Measurements from ENCODE around the gene ODAD3. TPM values are rescaled to one million over a fixed set of nuclear protein-coding genes. Genes with fewer than 3 reads are reported as not detected.
"Not testable (repeated sequence)": the region's sequence is repeated elsewhere in the genome, so short reads cannot be mapped to it uniquely, and the experiment has no call there.

The ODAD3 gene
- total and polyA plus RNA-seq, 4 donors: 0.49 to 2.6 (median 1.6) TPM

DNA sequence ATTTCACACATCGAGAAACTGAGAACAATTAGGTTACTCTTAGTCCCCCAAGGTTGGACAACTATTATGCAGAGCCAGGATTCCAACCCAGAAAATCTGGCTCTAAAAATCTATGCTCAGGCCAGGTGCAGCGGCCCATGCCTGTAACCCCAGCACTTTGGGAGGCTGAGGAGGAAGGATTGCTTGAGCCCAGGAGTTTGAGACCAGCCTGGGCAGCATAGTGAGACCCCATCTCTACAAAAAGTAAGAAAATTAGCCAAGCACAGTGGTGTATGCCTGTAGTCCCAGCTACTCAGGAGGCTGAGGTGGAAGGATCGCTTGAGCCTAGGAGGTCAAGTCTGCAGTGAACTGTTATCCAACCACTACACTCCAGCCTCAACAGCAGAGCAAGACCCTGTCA is 1.4 kb downstream of the ODAD3 start:
- ATAC-seq (ENCODE audit: low FRiP score); H3K36me3 ChIP-seq (ENCODE audit: control insufficient read depth in 1 of 2, insufficient read depth in 2 of 2, low read length in 1 of 2); H3K4me3 ChIP-seq (ENCODE audit: low read length in 2 of 2); H3K9me3 ChIP-seq (ENCODE audit: control insufficient read depth, low read length); H3K27me3 ChIP-seq (ENCODE audit: control insufficient read depth in 1 of 2, insufficient read depth in 2 of 2, low read length in 1 of 2); DNase-seq; H3K27ac ChIP-seq (ENCODE audit: low read depth in 1 of 2, low read length in 2 of 2); H3K4me1 ChIP-seq (ENCODE audit: control insufficient read depth in 1 of 2, insufficient read depth in 2 of 2, low read length in 2 of 2): not testable (repeated sequence)
- 95 to 97% methylated on average over 3 of the region's 3 CpGs for WGBS, 2 donors
- intact Hi-C loops (cut with DNase I): loop anchor here in 1 of 2 donors (5.0 kb wide), 1 partner anchor 51 kb away; the partner anchor contains the start of gene EPOR

DNA sequence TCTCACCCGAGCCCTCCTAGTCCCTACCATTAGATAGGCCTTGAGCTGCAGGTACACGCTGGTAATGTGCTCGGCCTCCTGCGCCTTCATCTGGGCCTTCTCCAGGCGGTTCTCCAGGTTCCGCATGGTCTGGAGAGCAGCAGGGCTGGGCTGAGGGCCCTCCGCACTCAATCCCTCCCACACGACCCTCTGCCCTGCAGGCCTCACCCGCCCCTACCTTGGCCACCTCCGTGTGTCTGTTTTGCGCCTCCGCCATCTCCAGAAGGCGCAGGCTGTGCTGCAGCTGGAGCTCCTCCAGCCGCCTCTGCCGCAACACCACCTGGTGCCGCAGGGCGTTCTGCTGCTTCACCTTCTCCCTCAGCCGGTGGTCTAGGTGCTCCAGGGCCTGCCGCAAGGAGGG is 8.3 kb downstream of the ODAD3 start:
- H3K4me3 ChIP-seq (ENCODE audit: low read length in 2 of 2): no peak overlapping the region
- H3K4me1 ChIP-seq (ENCODE audit: control insufficient read depth in 1 of 2, insufficient read depth in 2 of 2, low read length in 2 of 2): no peaks in the 10 kb centered on the region
- ATAC-seq (ENCODE audit: low FRiP score): no peak
- no peaks in the 10 kb centered on the region for H3K36me3 ChIP-seq (ENCODE audit: control insufficient read depth in 1 of 2, insufficient read depth in 2 of 2, low read length in 1 of 2)
- intact Hi-C loops (cut with DNase I): no loop called here
- no peaks in the 10 kb centered on the region for H3K9me3 ChIP-seq (ENCODE audit: control insufficient read depth, low read length)
- no peaks in the 10 kb centered on the region for H3K27me3 ChIP-seq (ENCODE audit: control insufficient read depth in 1 of 2, insufficient read depth in 2 of 2, low read length in 1 of 2)
- H3K27ac ChIP-seq (ENCODE audit: low read depth in 1 of 2, low read length in 2 of 2): no peak overlapping the region
- DNase-seq: no peak
- WGBS, 2 donors: 92 to 93% methylated on average over 18 to 19 of the region's 19 CpGs

GRCh38 chr19:11425719-11426457 is 9.0 kb downstream of the ODAD3 start:
- H3K9me3 ChIP-seq (ENCODE audit: control insufficient read depth, low read length): no peaks in the 10 kb centered on the region
- no peak overlapping the region for H3K27ac ChIP-seq (ENCODE audit: low read depth in 1 of 2, low read length in 2 of 2)
- ATAC-seq (ENCODE audit: low FRiP score) (no peak), DNase-seq (no peak)
- H3K36me3 ChIP-seq (ENCODE audit: control insufficient read depth in 1 of 2, insufficient read depth in 2 of 2, low read length in 1 of 2): no peaks in the 10 kb centered on the region
- intact Hi-C loops (cut with DNase I): no loop called here
- no peaks in the 10 kb centered on the region for H3K27me3 ChIP-seq (ENCODE audit: control insufficient read depth in 1 of 2, insufficient read depth in 2 of 2, low read length in 1 of 2)
- 89 to 90% methylated on average over 26 to 28 of the region's 28 CpGs for WGBS, 2 donors
- no peak overlapping the region for H3K4me3 ChIP-seq (ENCODE audit: low read length in 2 of 2)
- H3K4me1 ChIP-seq (ENCODE audit: control insufficient read depth in 1 of 2, insufficient read depth in 2 of 2, low read length in 2 of 2): no peaks in the 10 kb centered on the region

GRCh38 chr19:11423791-11424181 is 11.1 kb downstream of the ODAD3 start:
- H3K4me3 ChIP-seq (ENCODE audit: low read length in 2 of 2): no peak overlapping the region
- no peak for ATAC-seq (ENCODE audit: low FRiP score)
- no peaks in the 10 kb centered on the region for H3K9me3 ChIP-seq (ENCODE audit: control insufficient read depth, low read length)
- no peaks in the 10 kb centered on the region for H3K36me3 ChIP-seq (ENCODE audit: control insufficient read depth in 1 of 2, insufficient read depth in 2 of 2, low read length in 1 of 2)
- no peaks in the 10 kb centered on the region for H3K27me3 ChIP-seq (ENCODE audit: control insufficient read depth in 1 of 2, insufficient read depth in 2 of 2, low read length in 1 of 2)
- H3K27ac ChIP-seq (ENCODE audit: low read depth in 1 of 2, low read length in 2 of 2): no peak overlapping the region
- H3K4me1 ChIP-seq (ENCODE audit: control insufficient read depth in 1 of 2, insufficient read depth in 2 of 2, low read length in 2 of 2): no peaks in the 10 kb centered on the region
- WGBS, 2 donors: 15 to 23% methylated on average over 21 to 22 of the region's 22 CpGs
- intact Hi-C loops (cut with DNase I): loop anchor here in 1 of 2 donors (5.0 kb wide), 1 partner anchor 41 kb away; the partner anchor contains the start of gene EPOR
- DNase-seq: no peak

GRCh38 chr19:11423164-11423790 is 11.6 kb downstream of the ODAD3 start:
- DNase-seq: no peak
- Histone ChIP-seq H3K9me3 (ENCODE audit: control insufficient read depth, low read length) (no peaks in the 10 kb centered on the region), H3K36me3 (ENCODE audit: control insufficient read depth in 1 of 2, insufficient read depth in 2 of 2, low read length in 1 of 2) (no peaks in the 10 kb centered on the region), H3K4me1 (ENCODE audit: control insufficient read depth in 1 of 2, insufficient read depth in 2 of 2, low read length in 2 of 2) (no peaks in the 10 kb centered on the region), H3K4me3 (ENCODE audit: low read length in 2 of 2) (no peak overlapping the region), H3K27me3 (ENCODE audit: control insufficient read depth in 1 of 2, insufficient read depth in 2 of 2, low read length in 1 of 2) (no peaks in the 10 kb centered on the region), H3K27ac (ENCODE audit: low read depth in 1 of 2, low read length in 2 of 2) (no peak overlapping the region)
- no peak for ATAC-seq (ENCODE audit: low FRiP score)
- 41 to 45% methylated on average over 27 of the region's 27 CpGs for WGBS, 2 donors
- intact Hi-C loops (cut with DNase I): loop anchor here in 1 of 2 donors (5.0 kb wide), 1 partner anchor 41 kb away; the partner anchor contains the start of gene EPOR

DNA sequence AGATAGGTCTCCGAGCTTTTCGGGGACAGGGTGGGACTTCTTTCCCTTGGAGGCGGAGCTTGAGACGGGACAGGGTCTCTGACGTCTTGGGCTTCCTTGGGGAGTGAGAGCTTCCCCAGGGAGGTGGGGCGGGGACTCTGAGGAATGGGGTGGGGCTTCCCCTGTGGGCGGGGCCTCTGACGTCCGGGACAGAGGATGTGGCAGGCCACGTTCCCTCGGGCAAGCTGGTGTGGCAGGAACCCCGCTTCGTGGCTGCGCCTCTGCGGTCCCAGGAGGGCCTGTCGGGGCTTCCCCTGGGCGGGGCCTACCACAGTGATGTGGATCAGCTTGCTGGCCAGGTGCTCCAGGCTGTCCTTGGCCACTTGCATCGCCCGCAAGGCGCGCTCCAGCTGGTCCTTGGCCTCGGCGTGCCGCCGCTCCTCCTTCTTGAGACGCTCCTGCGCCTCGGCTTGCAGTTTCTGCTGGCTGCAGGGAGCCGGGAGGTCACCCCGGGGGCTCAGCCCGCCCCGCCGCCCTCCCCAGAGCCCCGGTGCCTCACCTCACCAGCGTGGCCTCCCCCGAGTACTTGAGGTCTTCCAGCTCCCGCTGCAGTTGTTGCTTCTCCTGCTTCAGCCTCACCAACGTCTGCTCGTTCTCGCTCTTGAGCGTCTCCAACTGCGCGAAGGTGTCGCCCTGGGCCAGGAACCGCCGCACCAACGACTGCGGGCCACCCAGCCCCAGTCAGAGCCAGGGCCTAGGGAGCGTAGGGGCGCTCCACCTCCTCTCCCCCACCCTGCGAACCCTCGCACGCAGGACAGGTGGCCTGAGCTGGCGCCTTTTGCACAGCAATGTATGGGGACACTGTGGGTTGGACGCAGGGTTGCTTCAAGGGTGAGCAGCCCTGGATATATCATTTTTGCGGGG is 12.5 kb downstream of the ODAD3 start:
- Histone ChIP-seq H3K27ac (ENCODE audit: low read depth in 1 of 2, low read length in 2 of 2) (peak overlapping the region in 1 of 2 donors; percentile 1), H3K4me1 (ENCODE audit: control insufficient read depth in 1 of 2, insufficient read depth in 2 of 2, low read length in 2 of 2) (no peaks in the 10 kb centered on the region), H3K4me3 (ENCODE audit: low read length in 2 of 2) (no peak overlapping the region), H3K9me3 (ENCODE audit: control insufficient read depth, low read length) (no peaks in the 10 kb centered on the region), H3K36me3 (ENCODE audit: control insufficient read depth in 1 of 2, insufficient read depth in 2 of 2, low read length in 1 of 2) (no peaks in the 10 kb centered on the region), H3K27me3 (ENCODE audit: control insufficient read depth in 1 of 2, insufficient read depth in 2 of 2, low read length in 1 of 2) (no peaks in the 10 kb centered on the region)
- intact Hi-C loops (cut with DNase I): loop anchor here in 1 of 2 donors (5.0 kb wide), 1 partner anchor 40 kb away; the partner anchor contains the start of gene EPOR
- DNase-seq (peak; percentile 93 to 94), ATAC-seq (ENCODE audit: low FRiP score) (peak; percentile 72)
- WGBS, 2 donors: 5 to 8% methylated on average over 47 to 56 of the region's 56 CpGs

- no peak overlapping the region for H3K27ac ChIP-seq (ENCODE audit: low read depth in 1 of 2, low read length in 2 of 2)
- peak; percentile 78 to 87 for DNase-seq
- peak; percentile 44 for ATAC-seq (ENCODE audit: low FRiP score)
- H3K9me3 ChIP-seq (ENCODE audit: control insufficient read depth, low read length): no peaks in the 10 kb centered on the region
- H3K4me1 ChIP-seq (ENCODE audit: control insufficient read depth in 1 of 2, insufficient read depth in 2 of 2, low read length in 2 of 2): no peaks in the 10 kb centered on the region
- no peak overlapping the region for H3K4me3 ChIP-seq (ENCODE audit: low read length in 2 of 2)
- WGBS, 2 donors: 17 to 22% methylated on average over 36 of the region's 36 CpGs
- intact Hi-C loops (cut with DNase I): loop anchor here in 1 of 2 donors (5.0 kb wide), 1 partner anchor 39 kb away; the partner anchor contains the start of gene EPOR
- no peaks in the 10 kb centered on the region for H3K27me3 ChIP-seq (ENCODE audit: control insufficient read depth in 1 of 2, insufficient read depth in 2 of 2, low read length in 1 of 2)
- H3K36me3 ChIP-seq (ENCODE audit: control insufficient read depth in 1 of 2, insufficient read depth in 2 of 2, low read length in 1 of 2): no peaks in the 10 kb centered on the region
Observed at GRCh38 chr19:11421371-11422098, 13.4 kb downstream of the ODAD3 start.

Data from aorta (tissue), 5 donors.